GM12875 (cell line): ENCODE data around the gene FAM20B.
A peak's percentile ranks its signal among the peaks of the same experiment; 100 is the strongest.

ENCODE experiments used
- H3K4me3 ChIP-seq: one replicate; pipeline ENCODE4 v1.5.1; 2011; ENCODE audit warnings: low read depth, low read length, control low read depth
- CTCF ChIP-seq: IDR thresholded peaks from 2 replicates; pipeline ENCODE4 v1.5.1; 2011; ENCODE audit warnings: low read depth, mild to moderate bottlenecking, control low read depth, inconsistent platforms, low read length, moderate library complexity, borderline replicate concordance; ENCODE audit not compliant: insufficient read depth

Gene FAM20B

DNA sequence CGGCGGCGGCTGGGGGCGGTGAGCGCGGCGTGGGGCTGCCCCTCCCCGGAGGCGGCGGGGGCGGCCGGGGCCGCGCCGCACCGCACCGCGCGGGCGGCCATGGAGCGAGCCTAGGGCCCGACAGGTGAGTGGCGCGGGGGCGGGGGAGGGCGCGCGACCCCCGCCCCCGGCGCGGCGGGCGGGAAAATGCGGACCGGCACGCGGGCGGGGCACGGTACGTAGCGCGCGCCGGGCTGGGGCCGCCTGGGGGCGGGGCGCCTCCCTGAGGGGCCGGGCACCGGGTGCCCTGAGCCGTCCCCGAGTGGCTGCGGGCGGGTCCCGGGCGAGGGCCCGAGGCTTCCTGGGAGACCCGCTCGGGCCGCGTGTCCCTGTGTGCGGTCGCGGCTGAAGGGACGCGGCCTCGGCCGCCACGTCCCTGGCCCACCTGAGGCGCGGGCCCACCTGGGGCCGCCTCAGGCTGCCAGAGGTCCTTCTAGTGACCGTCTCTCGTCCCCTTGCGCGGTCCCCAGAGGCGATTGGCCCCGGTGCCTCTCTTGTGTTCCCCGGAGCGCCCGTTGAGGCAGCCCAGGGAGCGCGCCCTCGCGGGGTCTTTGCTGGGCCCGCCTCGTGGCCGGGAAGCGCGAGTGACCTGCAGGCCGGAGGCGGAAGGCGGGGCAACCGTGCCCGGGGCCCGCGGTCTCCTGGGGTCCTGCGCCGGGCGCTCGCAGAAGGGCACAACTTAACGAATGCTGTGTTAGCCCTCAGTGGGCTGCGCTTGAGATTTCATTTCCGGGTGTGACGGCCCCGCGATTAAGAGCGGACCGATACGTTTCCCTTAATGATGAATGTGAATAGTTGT lies 500 bp downstream of the FAM20B start:
- no peak for TF ChIP-seq CTCF
- H3K4me3 ChIP-seq: peak overlapping the region; percentile 99

GRCh38 chr1:179026813-179027669 lies 1.3 kb downstream of the FAM20B start:
- no peak for TF ChIP-seq CTCF
- H3K4me3 ChIP-seq: peak overlapping the region; percentile 99

GRCh38 chr1:179029321-179029759 lies 3.6 kb downstream of the FAM20B start:
- no peak overlapping the region for H3K4me3 ChIP-seq
- TF ChIP-seq CTCF: no peak

- no peak for TF ChIP-seq CTCF
- no peak overlapping the region for H3K4me3 ChIP-seq
Measured at GRCh38 chr1:179030130-179030529, 4.4 kb downstream of the FAM20B start.

DNA sequence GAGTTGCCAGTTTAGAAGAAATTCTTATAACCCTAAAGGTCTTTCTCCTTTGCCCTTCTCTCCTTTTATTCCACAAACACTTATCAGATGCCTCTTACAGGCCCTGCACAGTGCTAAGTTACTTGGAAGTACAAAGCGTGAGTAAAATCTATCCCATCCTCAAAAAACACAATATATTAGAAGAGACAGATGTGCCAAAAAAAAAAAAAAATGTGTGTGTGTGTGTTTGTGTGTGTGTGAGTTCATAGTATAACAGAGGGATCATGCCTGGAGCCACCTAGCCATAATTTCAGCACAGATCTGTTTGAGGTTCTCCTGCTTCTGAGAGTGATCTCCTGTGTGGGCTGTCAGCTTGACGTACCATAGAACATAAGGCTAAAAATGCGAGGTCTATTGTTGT lies 5.0 kb downstream of the FAM20B start:
- no peak overlapping the region for H3K4me3 ChIP-seq
- TF ChIP-seq CTCF: no peak

DNA sequence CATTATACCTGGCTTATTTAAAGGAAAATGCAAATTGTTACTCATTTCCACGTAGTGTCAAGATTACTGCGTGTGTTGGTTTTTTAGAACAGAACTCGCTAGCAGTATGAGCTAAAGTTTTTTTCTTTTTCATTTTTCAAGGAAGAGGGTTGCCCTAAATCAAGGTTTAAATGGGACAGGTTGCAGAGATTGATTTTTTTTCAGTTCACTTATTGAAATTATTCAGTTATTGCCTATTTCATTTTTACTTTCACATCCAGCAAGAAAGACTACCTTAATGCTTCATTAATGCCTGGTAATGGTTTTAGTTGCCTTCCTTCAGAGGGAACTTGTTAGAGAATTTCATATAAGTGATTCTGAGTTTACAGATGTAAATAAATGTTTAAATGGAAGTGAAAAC lies 5.6 kb downstream of the FAM20B start:
- H3K4me3 ChIP-seq: no peak overlapping the region
- TF ChIP-seq CTCF: no peak

DNA sequence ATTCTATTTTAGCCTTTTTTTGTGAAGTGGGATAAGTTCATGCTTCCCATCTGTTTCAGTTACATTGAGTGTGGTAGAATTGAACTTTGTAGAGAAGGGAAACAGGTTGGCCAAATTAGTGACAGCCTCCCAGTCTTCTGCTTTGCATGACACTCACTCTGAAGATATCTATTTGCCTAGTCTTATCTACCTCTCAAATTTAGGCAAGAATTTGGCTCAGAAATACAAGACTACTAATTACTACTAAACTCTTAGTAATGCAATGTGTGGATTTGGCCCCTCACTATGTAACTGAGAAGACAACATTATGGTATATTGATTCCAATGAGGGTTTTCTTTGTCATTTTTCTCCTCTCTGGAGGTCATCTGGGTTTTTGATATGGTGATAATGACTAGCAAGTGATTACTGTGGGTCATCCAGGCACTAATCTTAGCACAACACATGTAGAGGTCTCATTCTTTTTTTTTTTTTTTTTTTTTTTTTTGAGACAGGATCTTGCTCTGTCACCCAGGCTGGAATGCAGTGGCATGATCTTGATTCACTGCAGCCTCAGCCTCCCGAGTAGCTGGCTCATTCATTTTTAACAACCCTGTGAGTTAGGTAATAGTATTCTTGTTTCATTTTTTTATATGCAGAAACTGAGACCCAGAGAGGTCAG lies 6.3 kb downstream of the FAM20B start:
- H3K4me3 ChIP-seq: no peak overlapping the region
- TF ChIP-seq CTCF: no peak
